ENCODE results near the gene DENND4C.

- no peak for TF ChIP-seq FOS (IDR thresholded peaks at IDR 0.05; ENCODE audit: low read depth, low read length)
- TF ChIP-seq CTCF (conservative IDR thresholded peaks at IDR 0.05; ENCODE audit: low read depth, low read length) = no peak
- no peak for TF ChIP-seq MXI1 (IDR thresholded peaks at IDR 0.05; ENCODE audit: borderline replicate concordance, low read depth, low read length)
- no peak for TF ChIP-seq RCOR1 (IDR thresholded peaks at IDR 0.05; ENCODE audit: insufficient replicate concordance, low read length)
- no peak for TF ChIP-seq POLR2A (IDR thresholded peaks at IDR 0.05; ENCODE audit: low read depth, low read length)
- no peak for TF ChIP-seq NFE2L2 (IDR thresholded peaks at IDR 0.05; ENCODE audit: low read depth, low read length)
- TF ChIP-seq SMC3 (IDR thresholded peaks at IDR 0.05; ENCODE audit: low read depth, low read length) = no peak
- TF ChIP-seq RAD21 (IDR thresholded peaks at IDR 0.05; ENCODE audit: low read length) = no peak
- TF ChIP-seq BHLHE40 (IDR thresholded peaks at IDR 0.05; ENCODE audit: low read depth, low read length) = no peak
These were observed 156.1 kb downstream of the DENND4C start for GRCh38 chr9:19386502-19387044.

Measured in IMR-90 (cell line).